ENCODE measurements around the gene PLEK.

- TF ChIP-seq CTCF (conservative IDR thresholded peaks at IDR 0.05) (no peak), ZFX (IDR thresholded peaks at IDR 0.05) (no peak)
Measured at GRCh38 chr2:68330691-68331090, 34.4 kb upstream of the PLEK start.

Measured in C4-2B (cell line).